ENCODE results near the gene LRRC1.
A peak's percentile ranks its signal among the peaks of the same experiment; 100 is the strongest.
"Not testable (repeated sequence)": the region's sequence is repeated elsewhere in the genome, so short reads cannot be mapped to it uniquely, and the experiment has no call there.

The LRRC1 gene

DNA sequence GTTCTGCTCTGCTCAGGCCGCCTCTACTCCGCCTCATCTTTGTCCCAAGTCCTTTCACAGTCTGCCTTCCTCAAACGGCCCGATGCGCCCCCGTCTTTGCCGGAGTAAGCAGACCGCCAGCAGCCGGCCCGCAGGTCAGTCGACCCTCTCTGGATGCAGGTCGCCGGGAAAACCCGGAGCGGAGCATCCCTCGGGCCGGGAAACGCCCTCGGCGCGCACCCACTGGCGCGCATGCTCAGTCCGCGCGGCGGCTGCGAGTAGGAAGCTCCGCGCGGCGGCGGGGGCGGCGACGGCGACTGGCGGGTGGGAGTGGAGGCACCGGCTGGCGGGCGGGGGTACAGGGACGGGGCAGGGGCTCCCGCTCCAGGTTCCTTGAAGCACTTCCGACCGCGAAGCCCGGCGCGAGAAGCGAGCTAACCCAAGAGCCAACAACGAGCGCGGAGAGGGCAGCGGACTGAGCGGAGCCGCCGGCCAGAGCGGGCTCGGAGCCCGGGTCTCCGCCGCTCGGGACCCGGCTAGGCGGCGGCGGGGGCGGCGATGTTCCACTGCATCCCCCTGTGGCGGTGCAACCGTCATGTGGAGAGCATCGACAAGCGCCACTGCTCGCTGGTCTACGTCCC lies at the start of gene LRRC1:
TSS of gene LRRC1 (plus strand) at position 286 of the 620 bp plus-strand sequence. CDS start at position 538, 252 bp downstream.
- peak; percentile 62 for DNase-seq (ENCODE audit: low read depth, low spot score)

DNA sequence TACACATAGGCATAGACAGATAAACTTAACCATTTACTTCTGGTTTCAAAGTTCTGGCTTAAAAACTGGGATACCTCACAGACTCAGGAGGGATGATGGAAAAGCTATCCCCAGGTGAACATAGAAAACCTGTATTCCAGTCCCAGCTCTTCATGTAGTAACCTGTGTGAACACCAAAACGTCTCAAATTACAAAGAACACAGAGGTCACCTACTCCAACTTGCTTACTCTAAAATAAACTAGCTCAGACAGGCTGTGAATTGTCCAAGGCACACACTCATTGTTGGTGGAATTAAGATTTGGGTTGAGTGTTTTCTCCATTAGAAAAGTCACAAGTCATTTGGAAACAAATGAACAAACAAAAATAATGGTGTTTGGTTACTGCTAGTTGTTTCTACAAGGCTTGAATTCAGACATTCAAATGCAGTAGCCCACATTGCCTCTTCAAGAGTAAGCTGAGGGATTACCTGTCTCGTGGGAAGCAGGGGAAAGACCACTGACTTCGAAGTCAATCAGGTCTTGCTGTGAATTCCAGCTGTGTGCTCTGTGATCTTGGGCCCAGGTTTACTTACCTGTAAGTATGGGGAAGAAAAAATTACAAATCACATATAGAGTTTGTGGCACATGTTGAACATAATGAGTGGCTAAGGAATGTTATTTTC lies 48.2 kb upstream of the LRRC1 start:
- no peak for DNase-seq (ENCODE audit: low read depth, low spot score)

DNA sequence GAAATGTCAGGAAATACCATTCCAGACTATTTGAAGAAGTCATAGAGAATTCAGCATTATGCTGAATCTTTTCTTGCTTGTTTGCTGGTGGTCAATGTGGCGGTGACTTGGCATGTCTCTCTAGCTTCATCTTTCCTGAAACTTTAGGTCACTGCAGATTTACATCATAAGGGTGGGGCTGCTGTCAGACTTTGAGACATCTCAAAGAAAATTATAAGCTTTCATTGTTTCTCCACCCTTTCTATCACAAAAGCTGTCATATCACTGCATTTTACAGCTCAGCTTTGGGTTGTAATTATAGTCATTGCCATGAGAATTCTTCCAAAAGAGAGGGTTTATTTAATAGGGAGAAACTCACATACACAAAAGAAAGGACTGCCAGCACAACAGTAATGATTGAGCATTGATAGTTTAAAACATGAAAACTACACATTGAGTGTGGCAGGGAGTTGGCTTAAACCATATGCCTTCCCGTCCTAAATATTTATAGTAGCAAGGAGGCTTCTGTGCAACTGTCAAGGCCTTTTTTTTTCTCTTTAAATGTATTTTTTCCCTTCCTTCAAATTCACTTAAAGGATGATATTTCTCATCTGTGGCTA lies 44.7 kb upstream of the LRRC1 start:
- no peak for DNase-seq (ENCODE audit: low read depth, low spot score)

DNA sequence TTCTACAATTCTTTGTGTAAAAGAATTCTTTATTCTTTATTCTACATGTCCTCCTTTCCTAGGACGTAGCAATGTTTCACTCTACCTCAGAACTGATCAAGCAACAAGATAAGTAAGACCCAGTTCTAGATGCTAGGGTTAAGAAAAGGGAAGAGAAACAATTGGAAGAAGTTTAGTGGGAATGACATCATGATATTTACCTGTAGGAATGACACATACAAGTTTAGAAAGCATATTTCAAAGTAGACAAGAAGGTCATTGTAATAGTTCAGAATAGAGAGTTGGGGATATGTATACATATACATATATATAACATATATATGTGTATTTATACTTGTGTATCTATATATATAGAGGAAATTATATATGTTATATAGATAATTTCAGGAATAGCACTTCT lies 43.4 kb upstream of the LRRC1 start:
- no peak for DNase-seq (ENCODE audit: low read depth, low spot score)

DNA sequence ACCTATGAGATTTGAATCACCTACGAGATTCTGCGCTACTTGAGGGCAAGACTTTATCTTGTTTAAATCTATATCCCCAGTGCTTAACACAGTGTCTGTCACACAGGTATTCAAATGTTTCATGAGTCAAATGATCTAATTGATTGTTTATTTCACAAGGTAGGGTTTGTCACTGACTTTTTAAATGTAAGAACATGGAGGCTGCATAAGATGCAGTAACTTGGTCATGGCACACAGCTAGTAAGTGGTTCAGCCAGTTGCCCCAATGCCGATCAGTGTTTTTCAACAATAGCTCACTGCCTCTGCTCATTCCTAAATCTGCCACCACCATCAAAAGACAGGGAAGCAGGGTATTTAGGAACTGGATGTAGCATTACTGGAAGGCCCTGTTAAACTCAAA lies 42.4 kb upstream of the LRRC1 start:
- no peak for DNase-seq (ENCODE audit: low read depth, low spot score)

DNA sequence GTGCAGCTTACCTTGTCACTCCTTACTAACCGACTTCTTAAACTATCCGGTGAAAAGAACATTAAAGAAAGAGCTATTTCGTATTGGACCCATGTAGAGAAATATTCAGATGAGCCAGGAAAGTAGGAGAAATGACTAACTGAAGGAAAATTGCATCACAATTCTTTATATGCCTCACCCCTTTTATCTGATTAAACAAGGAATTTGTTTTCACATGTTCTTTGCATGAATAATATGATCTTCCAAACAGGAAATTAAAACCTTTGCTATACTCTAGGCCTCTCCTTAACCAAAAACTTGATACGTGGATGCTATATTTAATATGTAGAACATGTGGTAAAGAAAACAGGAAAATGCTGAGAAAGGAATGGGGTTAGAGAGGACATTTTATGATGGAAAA lies 41.9 kb upstream of the LRRC1 start:
- DNase-seq (ENCODE audit: low read depth, low spot score), result no peak

DNA sequence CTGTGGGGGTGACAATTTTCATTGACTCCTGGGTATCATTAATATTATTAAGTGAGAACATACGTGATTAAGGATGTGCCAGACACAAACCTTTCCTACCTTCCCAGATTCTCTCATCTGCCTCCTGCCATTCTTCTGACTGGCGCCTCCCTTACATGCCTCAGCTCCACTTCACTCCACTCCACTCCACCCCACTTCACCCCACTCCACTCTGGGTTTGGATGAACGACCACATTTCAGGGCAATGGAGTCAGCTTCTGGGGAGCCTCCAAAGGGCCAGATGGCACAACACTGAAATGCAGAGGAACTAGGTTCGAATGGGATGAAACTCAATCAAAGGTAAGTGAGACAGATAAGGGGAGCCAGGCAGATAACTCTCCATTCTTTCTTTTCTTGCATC lies 40.5 kb upstream of the LRRC1 start:
- DNase-seq (ENCODE audit: low read depth, low spot score), result no peak

DNA sequence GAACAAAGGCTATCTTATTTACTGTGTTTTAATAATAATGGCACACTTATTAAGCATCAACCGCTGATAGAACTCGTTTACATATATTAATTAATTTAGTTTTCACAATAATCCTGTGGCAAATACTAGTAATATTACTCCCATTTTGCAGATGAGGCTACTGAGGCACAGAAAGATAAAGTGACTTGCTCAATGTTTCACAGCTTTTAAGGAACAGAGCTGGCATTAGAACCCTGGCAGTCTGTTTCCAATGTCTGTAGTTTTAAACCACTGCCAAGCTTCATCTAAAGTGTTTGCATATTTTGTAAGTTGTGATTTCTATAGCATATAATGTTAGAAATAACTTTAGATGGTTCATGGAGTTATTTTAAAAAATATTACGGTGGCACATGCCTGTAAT lies 38.4 kb upstream of the LRRC1 start:
- DNase-seq (ENCODE audit: low read depth, low spot score), result no peak

DNA sequence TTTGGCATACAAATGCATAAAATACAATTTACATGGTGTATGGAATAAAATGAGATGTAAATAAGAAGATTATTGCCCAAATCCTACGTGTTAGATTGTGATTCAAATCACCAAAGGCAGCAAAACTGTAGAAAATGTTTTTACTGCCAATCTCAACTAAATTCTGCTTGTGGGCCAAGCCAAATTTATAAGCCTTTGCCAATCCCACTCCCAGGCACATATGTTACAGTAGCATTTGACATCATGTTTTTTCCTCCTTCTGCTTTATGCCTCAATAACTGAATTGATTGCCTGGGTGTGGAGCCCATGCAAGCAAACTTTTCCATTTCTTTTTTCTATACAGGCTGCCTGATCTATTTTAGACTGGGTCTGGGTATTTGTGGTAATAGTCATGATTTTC lies 36.3 kb upstream of the LRRC1 start:
- DNase-seq (ENCODE audit: low read depth, low spot score), result no peak

DNA sequence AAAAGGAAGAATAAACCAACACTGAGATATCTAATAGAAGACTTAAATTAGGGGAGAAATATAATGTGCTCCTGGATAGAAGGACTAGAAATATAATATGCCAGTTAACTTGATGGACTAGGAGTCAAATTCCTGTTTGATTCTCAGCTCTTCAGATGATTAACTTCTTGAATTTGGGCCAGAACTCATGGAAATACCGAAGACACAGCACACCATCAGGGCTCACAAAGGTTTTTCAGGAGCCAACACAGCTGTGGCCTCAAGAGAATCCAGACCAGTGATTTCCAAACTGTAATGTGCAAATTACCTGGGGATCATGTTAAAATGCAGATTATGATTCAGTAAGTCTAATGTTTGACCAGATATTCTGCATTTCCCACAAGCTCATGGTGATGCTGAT lies 33.8 kb upstream of the LRRC1 start:
- DNase-seq (ENCODE audit: low read depth, low spot score), result no peak

DNA sequence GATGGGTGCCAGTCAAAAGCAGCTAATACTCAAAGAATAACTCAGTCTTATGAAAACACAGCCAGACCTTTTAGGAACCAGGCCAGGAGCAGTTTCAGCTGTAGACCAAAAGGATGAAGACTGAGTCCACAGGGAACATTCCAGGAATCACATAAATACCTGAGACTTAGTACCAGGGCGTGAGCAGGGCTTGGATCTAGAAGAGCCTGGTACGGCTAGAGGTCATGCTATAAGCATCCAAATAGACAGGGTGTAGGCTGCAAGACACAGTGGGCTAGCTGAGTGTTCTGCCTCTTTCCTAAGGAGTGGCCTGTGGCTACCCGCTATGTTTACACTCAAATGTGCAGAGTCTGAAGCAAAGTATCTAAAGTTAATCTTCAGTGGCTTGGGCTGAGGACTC lies 29.5 kb upstream of the LRRC1 start:
- DNase-seq (ENCODE audit: low read depth, low spot score), result no peak

DNA sequence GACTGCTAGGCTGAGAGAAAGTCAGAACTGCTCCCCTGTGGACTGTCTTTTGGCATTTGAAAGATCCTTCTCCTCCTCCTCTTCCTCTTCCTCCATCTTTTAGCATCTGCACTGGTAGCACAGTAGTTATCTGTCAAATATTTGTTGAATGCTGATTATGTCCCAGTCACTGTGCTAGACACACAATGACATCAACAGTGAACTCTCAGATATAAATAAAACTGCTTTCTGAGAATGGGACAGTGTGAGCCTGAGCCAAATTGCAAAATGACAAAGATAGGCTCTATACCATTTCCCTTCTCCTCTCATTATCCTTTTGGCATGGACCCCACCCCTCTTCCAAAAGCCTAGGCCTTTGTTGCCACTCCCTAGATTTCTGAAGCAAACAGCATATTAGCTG lies 27.9 kb upstream of the LRRC1 start:
- no peak for DNase-seq (ENCODE audit: low read depth, low spot score)

DNA sequence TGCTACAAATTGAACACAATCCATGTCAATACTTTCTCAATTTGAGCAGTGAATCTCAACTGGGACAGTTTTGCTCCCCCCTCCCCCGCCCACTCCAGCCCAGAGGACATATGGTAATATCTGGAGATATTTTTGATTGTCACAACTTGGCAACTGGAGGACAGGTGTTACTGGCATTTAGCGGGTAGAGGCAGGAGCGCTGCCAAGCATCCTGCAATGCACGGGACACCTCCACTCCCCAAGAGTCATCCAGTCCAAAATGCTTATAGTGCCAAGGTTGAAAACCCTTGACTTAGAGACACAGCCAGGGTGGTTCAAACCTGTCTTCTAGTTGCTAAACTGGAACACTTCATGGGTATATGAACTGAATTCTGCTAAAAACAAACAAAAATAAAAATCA lies 26.9 kb upstream of the LRRC1 start:
- DNase-seq (ENCODE audit: low read depth, low spot score), result no peak

DNA sequence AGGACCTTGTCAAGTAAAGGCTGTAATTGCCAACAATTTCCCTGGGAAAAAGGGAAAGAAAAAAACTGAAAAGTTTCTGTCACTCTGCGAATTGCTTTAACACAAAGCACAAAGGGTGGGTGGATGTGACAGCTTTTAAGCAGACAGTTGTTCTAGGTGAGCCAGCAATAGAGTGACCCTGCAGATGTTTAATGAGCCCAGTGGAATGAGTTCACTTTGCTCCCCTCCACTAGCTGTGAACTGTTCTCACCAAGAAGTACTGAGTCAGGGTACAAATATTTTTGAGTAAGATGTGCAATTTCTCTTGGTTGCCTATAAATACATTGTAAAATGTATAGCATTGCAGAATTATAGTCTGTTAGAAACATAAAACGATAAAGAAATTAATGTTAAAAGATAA lies 26.2 kb upstream of the LRRC1 start:
- DNase-seq (ENCODE audit: low read depth, low spot score), result no peak

DNA sequence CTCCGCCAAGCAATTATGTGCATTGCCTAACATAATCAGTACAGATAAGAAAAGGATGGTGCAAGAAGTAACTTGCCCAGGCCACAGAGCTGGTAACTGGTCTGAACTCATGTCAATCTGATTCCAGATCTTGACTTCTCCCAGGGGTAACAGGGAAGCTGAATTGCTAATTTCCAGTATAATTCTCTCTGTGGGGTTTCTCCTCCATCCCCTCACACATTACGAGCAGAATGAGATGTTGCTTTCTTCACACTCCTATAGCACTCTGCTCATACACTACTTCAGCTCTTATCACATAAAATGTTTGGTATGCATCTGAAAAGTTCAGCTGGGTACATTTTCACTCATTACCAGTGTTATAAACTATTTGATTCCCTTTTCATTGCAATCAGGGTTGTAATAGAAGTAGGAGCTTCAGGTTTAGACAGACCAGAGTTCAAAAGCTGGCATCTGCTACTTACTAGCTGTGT lies 24.0 kb upstream of the LRRC1 start:
- DNase-seq (ENCODE audit: low read depth, low spot score), result no peak

DNA sequence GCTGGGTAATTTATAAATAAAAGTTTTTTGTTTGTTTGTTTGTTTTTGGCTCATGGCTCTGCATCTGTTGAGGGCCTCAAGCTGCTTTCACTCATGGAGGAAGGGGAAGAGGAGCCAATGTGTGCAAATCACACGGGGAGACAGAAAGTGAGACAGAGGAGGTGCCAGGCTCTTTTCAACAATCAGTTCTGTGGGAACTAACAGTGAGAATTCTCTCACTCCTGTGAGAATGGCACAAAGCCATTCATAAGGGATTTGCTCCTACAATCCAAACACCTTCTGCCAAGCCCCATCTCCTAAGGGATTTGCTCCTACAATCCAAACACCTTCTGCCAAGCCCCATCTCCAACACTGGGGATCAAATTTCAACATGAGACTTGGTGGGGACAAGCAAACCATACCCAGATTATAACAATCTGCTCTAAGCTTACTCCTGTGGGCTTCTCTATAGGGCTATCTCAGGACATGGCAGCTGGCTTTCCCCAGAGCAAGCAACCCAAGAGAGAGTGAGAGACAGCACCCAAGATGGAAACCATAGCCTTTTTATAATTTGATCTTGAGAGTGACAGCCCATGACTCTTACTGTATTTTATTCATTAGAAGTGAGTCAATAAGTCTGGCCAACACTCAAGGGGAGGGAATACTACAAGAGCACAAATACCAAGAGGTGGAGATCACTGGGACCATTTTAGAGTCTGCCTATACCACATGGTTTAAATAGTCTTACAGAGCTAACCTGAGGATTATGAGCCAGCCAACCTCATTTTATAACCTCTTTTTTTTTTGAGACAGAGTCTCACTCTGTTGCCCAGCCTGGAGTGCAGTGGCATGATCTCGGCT lies 22.8 kb upstream of the LRRC1 start:
- DNase-seq (ENCODE audit: low read depth, low spot score), result no peak

DNA sequence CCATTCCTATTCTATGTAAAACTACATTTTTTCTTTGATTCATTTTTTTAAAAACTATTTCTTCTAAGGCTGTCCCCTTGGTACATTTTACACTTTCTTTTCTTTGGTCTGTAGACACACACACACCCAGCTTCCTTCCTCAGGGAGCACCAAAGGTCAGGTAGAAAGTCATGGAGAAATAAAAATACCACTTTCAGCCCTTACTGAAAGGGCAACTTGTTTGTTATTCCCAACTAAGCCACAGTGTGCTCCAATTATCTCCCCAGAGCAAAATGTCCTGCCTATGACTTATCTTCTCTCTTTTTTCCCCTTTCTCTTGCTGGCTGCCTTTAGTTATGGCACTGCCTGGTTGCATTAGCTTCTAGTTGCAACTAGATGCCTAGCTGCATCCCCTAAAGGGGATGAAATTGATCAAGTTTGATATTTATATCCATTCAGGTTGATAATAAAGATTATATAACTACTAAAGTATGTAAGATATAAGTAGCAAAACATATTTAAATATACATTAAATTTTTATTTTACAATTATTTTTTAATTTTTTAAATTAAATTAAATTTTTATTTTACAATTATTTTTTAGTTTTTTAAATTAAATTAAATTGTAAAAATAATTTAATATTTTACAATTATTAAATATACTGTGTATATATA lies 21.6 kb upstream of the LRRC1 start:
- no peak for DNase-seq (ENCODE audit: low read depth, low spot score)

DNA sequence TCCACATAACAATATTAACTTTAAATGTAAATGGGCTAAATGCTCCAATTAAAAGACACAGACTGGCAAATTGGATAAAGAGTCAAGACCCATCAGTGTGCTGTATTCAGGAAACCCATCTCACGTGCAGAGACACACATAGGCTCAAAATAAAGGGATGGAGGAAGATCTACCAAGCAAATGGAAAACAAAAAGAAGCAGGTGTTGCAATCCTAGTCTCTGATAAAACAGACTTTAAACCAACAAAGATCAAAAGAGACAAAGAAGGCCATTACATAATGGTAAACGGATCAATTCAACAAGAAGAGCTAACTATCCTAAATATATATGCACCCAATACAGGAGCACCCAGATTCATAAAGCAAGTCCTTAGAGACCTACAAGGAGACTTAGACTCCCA lies 18.7 kb upstream of the LRRC1 start:
- DNase-seq (ENCODE audit: low read depth, low spot score), result not testable (repeated sequence)

DNA sequence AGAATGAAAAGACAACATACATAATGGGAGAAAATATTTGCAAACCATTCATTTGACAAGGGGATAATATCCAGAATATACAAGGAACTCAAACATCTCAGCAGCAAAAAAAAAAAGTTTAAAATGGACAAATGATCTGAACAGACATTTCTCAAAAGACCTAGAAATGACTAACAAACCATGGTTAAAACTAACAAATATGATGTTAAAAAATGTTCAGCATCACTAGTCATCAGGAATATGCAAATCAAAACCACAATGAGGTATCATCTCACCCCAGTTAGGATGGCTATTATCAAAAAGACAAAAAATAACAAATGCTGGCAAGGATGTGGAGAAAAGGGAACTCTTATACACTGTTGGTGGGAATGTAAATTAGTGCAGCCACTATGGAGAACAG lies 9.8 kb upstream of the LRRC1 start:
- not testable (repeated sequence) for DNase-seq (ENCODE audit: low read depth, low spot score)

DNA sequence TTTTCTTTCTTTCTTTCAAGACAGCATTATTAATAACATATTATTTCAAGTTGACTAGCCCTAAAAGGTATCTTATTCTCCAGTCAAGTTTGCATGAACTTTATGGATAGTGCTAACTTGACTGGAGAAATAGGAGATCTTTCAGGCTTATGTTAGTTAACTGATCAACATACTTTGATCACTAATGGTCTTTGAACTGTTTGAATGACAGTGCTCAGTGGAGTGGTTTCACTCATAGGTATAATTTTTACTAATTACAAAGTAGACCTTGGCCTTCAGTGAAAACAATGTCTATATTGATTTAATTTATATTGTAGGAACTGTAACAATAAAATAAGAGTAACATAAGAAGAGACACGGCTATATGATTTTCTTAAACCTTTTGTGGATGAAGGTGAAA lies 8.0 kb upstream of the LRRC1 start:
- no peak for DNase-seq (ENCODE audit: low read depth, low spot score)

DNA sequence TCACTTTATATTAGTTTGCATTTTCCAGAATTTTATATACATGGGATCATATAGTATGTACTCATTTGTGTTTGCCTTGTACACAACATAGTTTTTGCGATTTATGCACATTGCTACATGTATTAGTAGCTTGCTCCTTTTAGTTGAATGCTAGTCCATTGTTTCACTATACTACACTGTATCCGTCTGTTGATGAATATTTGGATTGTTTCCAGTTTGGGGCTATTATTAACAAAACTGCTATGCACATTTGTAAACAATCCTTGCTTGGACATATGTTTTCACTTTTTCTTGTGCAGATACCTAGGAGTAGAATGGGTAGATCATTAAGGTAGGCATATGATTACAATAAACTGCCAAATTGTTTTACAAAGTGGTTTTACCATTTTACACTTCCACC lies 3.9 kb upstream of the LRRC1 start:
- no peak for DNase-seq (ENCODE audit: low read depth, low spot score)

DNA sequence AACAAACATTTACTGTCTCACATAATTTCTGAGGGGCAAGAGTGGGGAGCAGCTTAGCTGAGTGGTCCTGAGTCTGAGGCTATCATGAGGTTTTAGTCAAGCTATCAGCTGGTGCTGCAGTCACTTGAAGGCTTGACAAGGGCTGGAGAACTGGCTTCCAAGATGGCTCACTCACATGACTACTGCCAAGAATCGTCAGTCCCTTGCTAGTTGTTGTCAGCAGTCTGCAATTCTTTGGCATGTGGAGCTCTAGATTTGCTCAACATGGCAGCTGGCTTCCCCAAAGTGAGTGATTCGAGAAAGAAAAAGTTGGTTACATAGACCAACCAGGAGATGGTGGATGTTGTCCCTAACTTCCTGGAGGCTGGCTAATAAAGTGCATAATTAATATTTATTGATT lies 2.8 kb upstream of the LRRC1 start:
- DNase-seq (ENCODE audit: low read depth, low spot score), result no peak

Data from activated naive CD8-positive, alpha-beta T cell treated with anti-CD3 and anti-CD28 coated beads, Interleukin-2, amount 50 U/mL, for 16 hours (primary cell).